Activated CD8-positive, alpha-beta T cell treated with anti-CD3 and anti-CD28 coated beads for 36 hours (primary cell): ENCODE measurements around the gene SPIN1. TPM values are rescaled to one million over a fixed set of nuclear protein-coding genes. Genes with fewer than 3 reads are reported as not detected.
A peak's percentile ranks its signal among the peaks of the same experiment; 100 is the strongest.
"Not testable (repeated sequence)": the region's sequence is repeated elsewhere in the genome, so short reads cannot be mapped to it uniquely, and the experiment has no call there.

ENCODE experiments used
- ATAC-seq: fragments of 200-7000 bp; cut with Tn5 transposase; one replicate; pipeline ENCODE4 v1.10.0; 2021; ENCODE audit warnings: mild to moderate bottlenecking, moderate library complexity
- CTCF ChIA-PET: fragments of 350-600 bp; sonication (Branson Sonifier 250); formaldehyde crosslinking; loops from one replicate; lab custom pipeline; 2021; ENCODE audit warnings: antibody characterized with exemption; lab: Charles Lee
- POLR2A ChIA-PET: fragments of 350-600 bp; sonication (Branson Sonifier 250); formaldehyde crosslinking; loops from one replicate; lab custom pipeline; 2021; ENCODE audit warnings: antibody characterized with exemption; lab: Charles Lee
- DNase-seq: peaks from one replicate; pipeline ENCODE4 v3.0.0-alpha.2; 2020
- H3K27ac Mint-ChIP-seq: one replicate; pipeline ENCODE4 v1.8.0; 2021; ENCODE audit warnings: mild to moderate bottlenecking, mixed read lengths
- H3K27me3 Mint-ChIP-seq: one replicate; pipeline ENCODE4 v1.8.0; 2021; ENCODE audit warnings: mixed read lengths
- H3K36me3 Mint-ChIP-seq: one replicate; pipeline ENCODE4 v1.8.0; 2021; ENCODE audit warnings: low read depth, mixed read lengths
- H3K4me1 Mint-ChIP-seq: one replicate; pipeline ENCODE4 v1.8.0; 2021; ENCODE audit warnings: low read depth, mixed read lengths
- H3K4me3 Mint-ChIP-seq: one replicate; pipeline ENCODE4 v1.8.0; 2021; ENCODE audit warnings: mild to moderate bottlenecking, moderate library complexity, mixed read lengths
- H3K9me3 Mint-ChIP-seq: one replicate; pipeline ENCODE4 v1.8.0; 2021; ENCODE audit warnings: mixed read lengths
- intact Hi-C: fragments of 100-400 bp; cut with micrococcal nuclease; formaldehyde crosslinking; loops from one replicate; pipeline ENCODE4 v1.10.0; 2022
- total RNA-seq, 2 experiments: library from RNA; stranded (reverse); gene quantifications; one replicate each; pipeline ENCODE4 v1.2.3, GENCODE V29; 2021
- TF ChIP-seq, protein P1 (sequence below): fragments of 200-600 bp; IDR thresholded peaks from one replicate; pipeline ENCODE4 v1.8.0; 2022; ENCODE audit warnings: antibody characterized with exemption, mild to moderate bottlenecking

Gene SPIN1
- total RNA-seq, 2 experiments from 2014 or later = 31.2 to 32.0 TPM

DNA sequence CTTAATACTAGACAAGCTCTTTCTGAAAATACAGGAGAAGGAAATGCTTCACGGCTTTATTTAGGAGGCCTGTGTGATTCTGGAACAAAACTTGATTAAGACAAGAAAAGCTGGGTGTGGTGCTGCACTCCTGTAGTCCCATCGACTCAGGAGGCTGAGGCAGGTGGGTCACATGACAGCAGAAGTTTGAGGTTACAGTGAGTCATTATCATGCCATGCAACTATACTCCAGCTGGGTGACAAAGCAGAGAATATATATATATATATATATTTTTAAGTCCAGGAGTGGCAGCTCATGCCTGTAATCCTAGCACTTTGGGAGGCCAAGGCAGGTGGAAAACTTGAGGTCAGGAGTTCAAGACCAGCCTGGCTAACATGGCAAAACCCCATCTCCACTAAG, 33.1 kb upstream of the SPIN1 start:
- no peak overlapping the region for H3K27ac Mint-ChIP-seq
- H3K9me3 Mint-ChIP-seq = peaks cover 10% of the 10 kb centered on the region
- H3K27me3 Mint-ChIP-seq = no peaks in the 10 kb centered on the region
- TF ChIP-seq, protein P1, sequence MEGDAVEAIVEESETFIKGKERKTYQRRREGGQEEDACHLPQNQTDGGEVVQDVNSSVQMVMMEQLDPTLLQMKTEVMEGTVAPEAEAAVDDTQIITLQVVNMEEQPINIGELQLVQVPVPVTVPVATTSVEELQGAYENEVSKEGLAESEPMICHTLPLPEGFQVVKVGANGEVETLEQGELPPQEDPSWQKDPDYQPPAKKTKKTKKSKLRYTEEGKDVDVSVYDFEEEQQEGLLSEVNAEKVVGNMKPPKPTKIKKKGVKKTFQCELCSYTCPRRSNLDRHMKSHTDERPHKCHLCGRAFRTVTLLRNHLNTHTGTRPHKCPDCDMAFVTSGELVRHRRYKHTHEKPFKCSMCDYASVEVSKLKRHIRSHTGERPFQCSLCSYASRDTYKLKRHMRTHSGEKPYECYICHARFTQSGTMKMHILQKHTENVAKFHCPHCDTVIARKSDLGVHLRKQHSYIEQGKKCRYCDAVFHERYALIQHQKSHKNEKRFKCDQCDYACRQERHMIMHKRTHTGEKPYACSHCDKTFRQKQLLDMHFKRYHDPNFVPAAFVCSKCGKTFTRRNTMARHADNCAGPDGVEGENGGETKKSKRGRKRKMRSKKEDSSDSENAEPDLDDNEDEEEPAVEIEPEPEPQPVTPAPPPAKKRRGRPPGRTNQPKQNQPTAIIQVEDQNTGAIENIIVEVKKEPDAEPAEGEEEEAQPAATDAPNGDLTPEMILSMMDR = no peak
- ChIA-PET CTCF (interaction anchor here (0.9 kb wide), 1 partner anchor 25 kb away, joined by 3 read pairs; no protein-coding TSS in a partner anchor), POLR2A (no interaction called here)
- intact Hi-C loops = no loop called here
- no peak overlapping the region for H3K4me3 Mint-ChIP-seq
- no peaks in the 10 kb centered on the region for H3K4me1 Mint-ChIP-seq
- no peaks in the 10 kb centered on the region for H3K36me3 Mint-ChIP-seq
- ATAC-seq = peak; percentile 34
- peak; percentile 18 for DNase-seq

DNA sequence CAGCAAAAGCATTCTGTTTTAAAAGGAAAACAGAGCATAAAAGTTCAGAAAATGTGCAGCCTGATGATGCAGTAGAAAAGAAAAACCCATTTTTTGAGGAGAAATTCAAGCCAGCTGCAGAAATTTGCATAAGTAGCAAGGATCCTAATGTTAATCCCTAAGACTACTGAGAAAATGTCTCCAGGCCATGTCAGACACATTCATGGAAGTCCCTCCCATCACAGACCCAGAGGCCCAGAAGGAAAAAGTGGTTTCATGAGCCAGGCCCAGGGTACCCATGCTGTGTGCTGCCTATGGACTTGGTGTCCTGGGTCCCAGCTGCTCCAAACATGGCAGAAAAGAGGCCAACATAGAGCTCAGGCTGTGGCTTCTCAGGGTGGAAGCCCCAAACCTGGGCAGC, 31.0 kb upstream of the SPIN1 start:
- H3K4me1 Mint-ChIP-seq, H3K4me3 Mint-ChIP-seq, H3K36me3 Mint-ChIP-seq, ATAC-seq, CTCF ChIA-PET, intact Hi-C loops, POLR2A ChIA-PET, H3K27ac Mint-ChIP-seq, DNase-seq, H3K27me3 Mint-ChIP-seq: not testable (repeated sequence)
- H3K9me3 Mint-ChIP-seq = peaks cover 10% of the 10 kb centered on the region

DNA sequence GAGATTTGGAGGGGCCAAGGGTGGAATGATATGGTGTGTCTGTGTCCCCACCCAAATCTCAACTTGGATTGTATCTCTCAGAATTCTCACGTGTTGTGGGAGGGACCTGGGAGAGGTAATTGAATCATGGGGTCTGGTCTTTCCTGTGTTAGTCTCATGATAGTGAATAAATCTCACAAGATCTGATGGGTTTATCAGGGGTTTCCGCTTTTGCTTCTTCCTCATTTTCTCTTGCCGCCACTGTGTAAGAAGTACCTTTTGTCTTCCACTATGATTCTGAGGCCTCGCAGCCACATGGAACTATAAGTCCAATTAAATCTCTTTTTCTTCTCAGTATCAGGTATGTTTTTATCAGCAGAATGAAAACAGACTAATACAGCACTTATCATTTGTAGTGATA, 29.5 kb upstream of the SPIN1 start:
- no peak overlapping the region for H3K4me3 Mint-ChIP-seq
- ATAC-seq (no peak), DNase-seq (no peak)
- ChIA-PET POLR2A (no interaction called here), CTCF (no interaction called here)
- H3K27ac Mint-ChIP-seq = no peak overlapping the region
- no peaks in the 10 kb centered on the region for H3K27me3 Mint-ChIP-seq
- H3K9me3 Mint-ChIP-seq = peaks cover 10% of the 10 kb centered on the region
- TF ChIP-seq, protein P1 = no peak
- no peaks in the 10 kb centered on the region for H3K36me3 Mint-ChIP-seq
- H3K4me1 Mint-ChIP-seq = no peaks in the 10 kb centered on the region
- intact Hi-C loops = no loop called here

DNA sequence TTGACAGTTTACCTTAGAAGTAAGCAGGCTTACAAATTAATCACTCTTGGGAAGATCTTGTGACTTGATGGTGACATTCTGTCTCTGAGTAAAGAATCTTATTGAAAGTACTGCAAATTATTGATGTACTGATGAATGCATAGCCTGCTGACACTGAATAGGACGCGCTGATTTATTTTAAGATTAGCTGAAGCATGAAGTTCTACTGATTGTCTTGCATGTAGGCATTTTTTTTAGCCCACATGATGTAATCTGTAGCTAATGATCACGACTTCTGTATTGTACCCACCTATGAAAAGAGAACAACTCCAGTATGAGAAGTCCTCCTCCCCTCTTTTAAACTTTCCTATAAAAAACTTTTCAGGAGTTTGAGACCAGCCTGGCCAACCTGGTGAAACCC, 28.3 kb upstream of the SPIN1 start:
- ChIA-PET POLR2A (no interaction called here), CTCF (no interaction called here)
- intact Hi-C loops = no loop called here
- Mint-ChIP-seq H3K27ac (no peak overlapping the region), H3K4me1 (no peaks in the 10 kb centered on the region), H3K27me3 (no peaks in the 10 kb centered on the region), H3K9me3 (peaks cover 3% of the 10 kb centered on the region), H3K4me3 (no peak overlapping the region), H3K36me3 (no peaks in the 10 kb centered on the region)
- no peak for ATAC-seq
- DNase-seq = no peak
- TF ChIP-seq, protein P1 = no peak

DNA sequence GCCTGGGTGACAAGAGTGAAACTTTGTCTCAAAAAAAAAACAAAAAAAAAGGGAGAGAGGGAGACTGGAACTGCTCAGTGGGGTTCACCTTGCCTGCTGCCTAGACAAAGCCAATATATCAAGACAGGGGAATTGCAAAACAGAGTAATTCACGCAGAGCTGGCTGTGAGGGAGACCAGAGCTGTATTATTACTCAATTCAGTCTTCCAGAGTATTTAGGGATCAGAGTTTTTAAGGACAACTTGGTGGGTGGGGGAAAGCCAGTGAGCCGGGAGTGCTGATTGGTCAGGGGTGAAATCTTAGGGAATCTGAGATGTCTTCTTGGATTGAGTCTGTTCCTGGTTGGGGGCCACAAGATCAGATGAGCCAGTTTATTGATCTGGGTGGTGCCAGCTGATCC, 25.6 kb upstream of the SPIN1 start:
- POLR2A ChIA-PET = no interaction called here
- ATAC-seq = no peak
- Mint-ChIP-seq H3K9me3 (peaks cover 7% of the 10 kb centered on the region), H3K36me3 (no peaks in the 10 kb centered on the region), H3K4me3 (no peak overlapping the region), H3K27me3 (no peaks in the 10 kb centered on the region), H3K4me1 (no peaks in the 10 kb centered on the region), H3K27ac (no peak overlapping the region)
- intact Hi-C loops = no loop called here
- no peak for DNase-seq
- CTCF ChIA-PET = no interaction called here
- TF ChIP-seq, protein P1 = no peak

DNA sequence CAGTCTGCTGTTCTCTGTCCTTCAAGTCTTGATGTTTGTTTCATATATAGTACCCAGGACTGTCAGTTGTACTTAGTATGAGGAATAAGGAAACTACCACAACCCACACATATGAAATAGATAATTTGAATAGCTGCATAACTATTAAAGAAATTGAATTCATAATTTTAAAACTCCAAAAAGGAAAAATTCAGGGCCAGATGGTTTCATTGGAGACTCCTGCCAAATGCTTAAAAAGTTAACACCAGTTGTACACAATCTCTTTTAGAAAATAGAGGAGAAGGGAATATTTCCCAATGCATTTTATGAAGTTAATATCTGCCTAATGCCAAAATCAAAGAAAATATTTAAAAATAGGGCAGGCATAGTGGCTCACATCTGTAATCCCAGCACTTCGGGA, 24.6 kb upstream of the SPIN1 start:
- H3K4me1 Mint-ChIP-seq = no peaks in the 10 kb centered on the region
- no peak overlapping the region for H3K4me3 Mint-ChIP-seq
- intact Hi-C loops = no loop called here
- DNase-seq = no peak
- H3K27ac Mint-ChIP-seq = no peak overlapping the region
- CTCF ChIA-PET = no interaction called here
- H3K27me3 Mint-ChIP-seq = no peaks in the 10 kb centered on the region
- peaks cover 11% of the 10 kb centered on the region for H3K9me3 Mint-ChIP-seq
- POLR2A ChIA-PET = no interaction called here
- ATAC-seq = no peak
- H3K36me3 Mint-ChIP-seq = no peaks in the 10 kb centered on the region
- TF ChIP-seq, protein P1 = no peak
